WTC11 (cell line): ENCODE data around the gene ALG2. TPM values are rescaled to one million over a fixed set of nuclear protein-coding genes. Genes with fewer than 3 reads are reported as not detected.

Experiments
- ATAC-seq: fragments of 200-7000 bp; cut with Tn5 transposase; 2 replicates; pipeline ENCODE4 v1.10.0; 2021; ENCODE audit warnings: mild to moderate bottlenecking, moderate library complexity
- CTCF ChIA-PET: fragments of 300-600 bp; sonication (Branson Sonifier 250); formaldehyde crosslinking; loops from one replicate; lab custom pipeline; 2021; ENCODE audit warnings: antibody characterized with exemption; lab: Charles Lee
- POLR2A ChIA-PET: fragments of 350-600 bp; sonication (Branson Sonifier 250); formaldehyde crosslinking; loops from one replicate; lab custom pipeline; 2021; ENCODE audit warnings: antibody characterized with exemption; lab: Charles Lee
- DNase-seq: peaks from one replicate; pipeline ENCODE4 v3.0.0; 2021; ENCODE audit warnings: low spot score
- H3K27ac Mint-ChIP-seq: 2 replicates; pipeline ENCODE4 v1.8.0; 2021; ENCODE audit warnings: mixed read lengths
- H3K27me3 Mint-ChIP-seq: 2 replicates; pipeline ENCODE4 v1.8.0; 2021; ENCODE audit warnings: low read depth, mild to moderate bottlenecking, moderate library complexity, mixed read lengths
- H3K36me3 Mint-ChIP-seq: 2 replicates; pipeline ENCODE4 v1.8.0; 2021; ENCODE audit warnings: mixed read lengths
- H3K4me1 Mint-ChIP-seq: 2 replicates; pipeline ENCODE4 v1.8.0; 2022; ENCODE audit warnings: mixed read lengths
- H3K4me3 Mint-ChIP-seq: 2 replicates; pipeline ENCODE4 v1.8.0; 2021; ENCODE audit warnings: mild to moderate bottlenecking, moderate library complexity, mixed read lengths
- H3K9me3 Mint-ChIP-seq: 2 replicates; pipeline ENCODE4 v1.8.0; 2021; ENCODE audit warnings: mixed read lengths
- AR ChIP-seq: fragments of 250-450 bp; sonication (Bioruptor Pico); IDR thresholded peaks from 2 replicates; pipeline ENCODE4 v1.9.0; 2021; ENCODE audit warnings: mild to moderate bottlenecking
- ATF3 ChIP-seq: sonication (generic); formaldehyde crosslinking; conservative IDR thresholded peaks from 2 replicates; pipeline ENCODE4 v1.8.1; 2022; ENCODE audit warnings: mild to moderate bottlenecking, missing genetic modification reagents
- CTCF ChIP-seq: fragments of 200-600 bp; IDR thresholded peaks from 2 replicates; pipeline ENCODE4 v1.8.0; 2022; ENCODE audit warnings: antibody characterized with exemption
- ESRRA ChIP-seq: sonication (generic); formaldehyde crosslinking; IDR thresholded peaks from 2 replicates; pipeline ENCODE4 v1.8.1; 2022; ENCODE audit warnings: mild to moderate bottlenecking, missing genetic modification reagents, borderline replicate concordance
- HMGA2 ChIP-seq: fragments of 250-450 bp; sonication (Bioruptor Pico); IDR thresholded peaks from 2 replicates; pipeline ENCODE4 v1.4.0; 2021; ENCODE audit warnings: mild to moderate bottlenecking, moderate library complexity
- HMGXB4 ChIP-seq: sonication (generic); formaldehyde crosslinking; IDR thresholded peaks from 2 replicates; pipeline ENCODE4 v1.8.1; 2023; ENCODE audit warnings: mild to moderate bottlenecking, moderate library complexity, missing genetic modification reagents
- JUN ChIP-seq: sonication (generic); formaldehyde crosslinking; IDR thresholded peaks from 2 replicates; pipeline ENCODE4 v1.8.0; 2023; ENCODE audit warnings: mild to moderate bottlenecking, missing genetic modification reagents
- MLX ChIP-seq: sonication (generic); formaldehyde crosslinking; IDR thresholded peaks from 2 replicates; pipeline ENCODE4 v1.8.1; 2023; ENCODE audit warnings: mild to moderate bottlenecking, missing genetic modification reagents, moderate library complexity
- NFATC4 ChIP-seq: fragments of 250-450 bp; sonication (Bioruptor Pico); IDR thresholded peaks from 2 replicates; pipeline ENCODE4 v1.9.0; 2021; ENCODE audit warnings: mild to moderate bottlenecking
- RORB ChIP-seq: fragments of 250-450 bp; sonication (Bioruptor Pico); IDR thresholded peaks from 2 replicates; pipeline ENCODE4 v1.9.0; 2021; ENCODE audit warnings: mild to moderate bottlenecking
- TEAD1 ChIP-seq: sonication (generic); formaldehyde crosslinking; IDR thresholded peaks from 2 replicates; pipeline ENCODE4 v1.8.0; 2022; ENCODE audit warnings: mild to moderate bottlenecking, missing genetic modification reagents
- ZMAT4 ChIP-seq: fragments of 250-450 bp; sonication (Bioruptor Pico); IDR thresholded peaks from 2 replicates; pipeline ENCODE4 v1.9.0; 2021; ENCODE audit warnings: mild to moderate bottlenecking
- ZNF219 ChIP-seq: sonication (generic); formaldehyde crosslinking; IDR thresholded peaks from 2 replicates; pipeline ENCODE4 v1.8.0; 2023; ENCODE audit warnings: missing genetic modification reagents, mild to moderate bottlenecking, borderline replicate concordance
- ZNF425 ChIP-seq: fragments of 250-450 bp; sonication (Bioruptor Pico); conservative IDR thresholded peaks from 2 replicates; pipeline ENCODE4 v1.9.0; 2021; ENCODE audit warnings: mild to moderate bottlenecking
- ZNF532 ChIP-seq: fragments of 250-450 bp; sonication (Bioruptor Pico); IDR thresholded peaks from 2 replicates; pipeline ENCODE4 v1.9.0; 2021; ENCODE audit warnings: mild to moderate bottlenecking, borderline replicate concordance
- total RNA-seq: library from RNA; stranded (reverse); gene quantifications from 3 replicates; pipeline ENCODE4 v1.2.3, GENCODE V29; 2021

The ALG2 gene
- total RNA-seq, 1 experiment from 2014 or later = 25.2 TPM

- no peak for TF ChIP-seq ZNF532 (CRISPR knock-in tag)
- TF ChIP-seq CTCF = no peak
- TF ChIP-seq HMGA2 = no peak
- no peak for TF ChIP-seq ZNF425
These were observed 42.5 kb downstream of the ALG2 start (continued) for GRCh38 chr9:99178912-99179872.

GRCh38 chr9:99177576-99178366, 44.0 kb downstream of the ALG2 start:
- H3K9me3 Mint-ChIP-seq = no peaks in the 10 kb centered on the region
- ATAC-seq (no peak), DNase-seq (no peak)
- POLR2A ChIA-PET = no interaction called here
- H3K27ac Mint-ChIP-seq = no peak overlapping the region; the same call in 1 of the 2 replicates
- CTCF ChIA-PET = no interaction called here
- H3K27me3 Mint-ChIP-seq = no peaks in the 10 kb centered on the region; the same call in 1 of the 2 replicates
- H3K4me1 Mint-ChIP-seq = peaks cover 21% of the 10 kb centered on the region
- H3K36me3 Mint-ChIP-seq = no peaks in the 10 kb centered on the region
- H3K4me3 Mint-ChIP-seq = no peak overlapping the region
- no peak for TF ChIP-seq ZMAT4 (CRISPR knock-in tag)
- TF ChIP-seq HMGA2 = no peak
- no peak for TF ChIP-seq HMGXB4 (CRISPR knock-in tag)
- no peak for TF ChIP-seq ZNF219 (CRISPR knock-in tag)
- TF ChIP-seq RORB (CRISPR knock-in tag) = no peak
- no peak for TF ChIP-seq ATF3 (CRISPR knock-in tag)
- no peak for TF ChIP-seq CTCF
- TF ChIP-seq NFATC4 (CRISPR knock-in tag) = no peak
- TF ChIP-seq MLX (CRISPR knock-in tag) = no peak
- TF ChIP-seq ESRRA = no peak
- TF ChIP-seq AR (CRISPR knock-in tag) = no peak
- TF ChIP-seq JUN (CRISPR knock-in tag) = no peak
- no peak for TF ChIP-seq TEAD1 (CRISPR knock-in tag)
